K562 (cell line): ENCODE data around the gene EXOC3L2. TPM values are rescaled to one million over a fixed set of nuclear protein-coding genes. Genes with fewer than 3 reads are reported as not detected.

Source experiments
- ATAC-seq: fragments of 200-7000 bp; cut with Tn5 transposase; 3 replicates; pipeline ENCODE4 v1.9.1; 2020; ENCODE audit warnings: moderate library complexity
- BruUV-seq: library from RNA; stranded (reverse); fragments of 400-500 nt; replicated peaks from 2 replicates; lab custom pipeline; 2021; lab: Mats Ljungman, UMichigan
- CTCF ChIA-PET: fragments of 300-600 bp; formaldehyde crosslinking; extraction: SDS; loops from one replicate; lab custom pipeline; 2021; ENCODE audit warnings: low intra/inter-chr PET ratio; lab: Yijun Ruan, JAX
- POLR2A ChIA-PET: fragments of 300-600, 350-650 bp; sonication (Branson Sonifier 250); formaldehyde crosslinking; extraction: SDS; loops from one replicate; lab custom pipeline; 2021; ENCODE audit warnings: antibody characterized with exemption, inconsistent platforms; lab: Yijun Ruan, JAX
- DNase-seq, 4 experiments: peaks; one replicate each; pipeline versions ENCODE4 v3.0.0 to v3.0.0-alpha.2; 2011 to 2018; ENCODE audit warnings: low spot score in 3 of 4, mixed read lengths in 3 of 4; ENCODE audit errors: extremely low read depth in 1 of 4
- FAIRE-seq: peaks from 2 replicates; lab custom pipeline; 2011; peaks lifted over from hg19 to GRCh38; lab: Jason Lieb, UNC
- H2AFZ ChIP-seq: 2 replicates; pipeline ENCODE4 v1.6.0; 2011; ENCODE audit warnings: low read depth, low read length, control low read depth, inconsistent platforms
- H3K27ac ChIP-seq: fragments of 200-600 bp; 3 replicates; pipeline ENCODE4 v1.8.0; 2011; ENCODE audit warnings: low read depth, mild to moderate bottlenecking, control low read depth, inconsistent platforms, low read length, moderate library complexity, mixed read lengths; ENCODE audit errors: extremely low read depth
- H3K27me3 ChIP-seq, 2 experiments: fragments of 300-600 bp in 1 of 2; 2 replicates in 1 of 2; 3 replicates in 1 of 2; pipeline versions ENCODE4 v1.6.0 to v1.8.0; 2011; ENCODE audit warnings: inconsistent platforms in 2 of 2, low read length in 2 of 2, mild to moderate bottlenecking in 1 of 2, mixed read lengths in 1 of 2, moderate library complexity in 1 of 2; ENCODE audit not compliant: control insufficient read depth in 2 of 2, insufficient read depth in 2 of 2
- H3K36me3 ChIP-seq: fragments of 300-600 bp; 3 replicates; pipeline ENCODE4 v1.8.0; 2011; ENCODE audit warnings: mild to moderate bottlenecking, low read length, inconsistent platforms; ENCODE audit not compliant: control insufficient read depth, insufficient read depth
- H3K4me1 ChIP-seq, 2 experiments: fragments of 200-600 bp in 1 of 2; replicated peaks in 1 of 2; 2 replicates in 1 of 2; 3 replicates in 1 of 2; pipeline versions ENCODE4 v1.5.1 to v1.8.0; 2011; ENCODE audit warnings: inconsistent platforms in 2 of 2, low read length in 2 of 2, mild to moderate bottlenecking in 1 of 2, mixed read lengths in 1 of 2, moderate library complexity in 1 of 2; ENCODE audit not compliant: control insufficient read depth in 2 of 2, insufficient read depth in 2 of 2
- H3K4me2 ChIP-seq: 2 replicates; pipeline ENCODE4 v1.6.1; 2011; ENCODE audit warnings: low read length, control low read depth, inconsistent platforms, mixed read lengths; ENCODE audit not compliant: insufficient read depth
- H3K4me3 ChIP-seq: fragments of 200-600 bp; sonication (generic), shearing (Covaris generic); 2 replicates; pipeline ENCODE4 v1.5.1; 2016; ENCODE audit warnings: control low read depth, inconsistent platforms
- H3K79me2 ChIP-seq: fragments of 200-600 bp; 3 replicates; pipeline ENCODE4 v1.8.0; 2011; ENCODE audit warnings: low read length, inconsistent platforms; ENCODE audit not compliant: control insufficient read depth, insufficient read depth
- H3K9ac ChIP-seq, 2 experiments: 2 replicates each; pipeline versions ENCODE4 v1.6.0 to v1.6.1; 2011; ENCODE audit warnings: low read depth in 2 of 2, low read length in 2 of 2, control low read depth in 1 of 2, inconsistent platforms in 1 of 2, mild to moderate bottlenecking in 1 of 2, mixed read lengths in 1 of 2; ENCODE audit not compliant: insufficient read depth in 1 of 2
- H3K9me1 ChIP-seq: one replicate; pipeline ENCODE4 v1.6.0; 2011; ENCODE audit warnings: inconsistent platforms, mild to moderate bottlenecking, low read length, moderate library complexity; ENCODE audit not compliant: control insufficient read depth, insufficient read depth
- H3K9me3 ChIP-seq: replicated peaks from 2 replicates; pipeline ENCODE4 v1.5.1; 2011; ENCODE audit warnings: low read depth, low read length, inconsistent platforms; ENCODE audit not compliant: control insufficient read depth, insufficient read depth
- H4K20me1 ChIP-seq: replicated peaks from 2 replicates; pipeline ENCODE4 v1.6.1; 2011; ENCODE audit warnings: low read length, inconsistent platforms, mixed read lengths; ENCODE audit not compliant: control insufficient read depth, insufficient read depth
- BHLHE40 ChIP-seq: IDR thresholded peaks from 2 replicates; pipeline ENCODE4 v1.6.1; 2011; ENCODE audit warnings: low read length, improper control_type of control experiment
- CBFA2T3 ChIP-seq: fragments of 450-650 bp; IDR thresholded peaks from 2 replicates; pipeline ENCODE4 v1.6.1; 2017
- E2F3 ChIP-seq: fragments of 250-450 bp; sonication (Bioruptor Pico); IDR thresholded peaks from 2 replicates; pipeline ENCODE4 v1.4.0; 2020; ENCODE audit warnings: mild to moderate bottlenecking
- EGR1 ChIP-seq: fragments of 450-650 bp; conservative IDR thresholded peaks from 2 replicates; pipeline ENCODE4 v1.6.1; 2017; ENCODE audit warnings: mild to moderate bottlenecking
- FOXK1 ChIP-seq: sonication (generic); formaldehyde crosslinking; IDR thresholded peaks from 2 replicates; pipeline ENCODE4 v1.8.0; 2022; ENCODE audit warnings: missing genetic modification reagents, mild to moderate bottlenecking, borderline replicate concordance
- HDGF ChIP-seq: fragments of 450-650 bp; IDR thresholded peaks from 2 replicates; pipeline ENCODE4 v1.6.1; 2016
- JUN ChIP-seq, 2 experiments: sonication (generic) in 1 of 2; formaldehyde crosslinking in 1 of 2; IDR thresholded peaks; 2 replicates each; pipeline versions ENCODE4 v1.6.1 to v1.8.0; 2012 to 2022; ENCODE audit warnings: borderline replicate concordance in 2 of 2, mild to moderate bottlenecking in 2 of 2, improper control_type of control experiment in 1 of 2, low read depth in 1 of 2, low read length in 1 of 2, missing genetic modification reagents in 1 of 2
- RBM25 ChIP-seq: fragments of 200-400 bp; formaldehyde crosslinking; IDR thresholded peaks from 2 replicates; pipeline ENCODE4 v1.6.1; 2018; ENCODE audit warnings: low read length, low read depth, moderate library complexity; ENCODE audit not compliant: severe bottlenecking
- STAT5B ChIP-seq: fragments of 250-450 bp; sonication (Bioruptor Pico); IDR thresholded peaks from 2 replicates; pipeline ENCODE4 v1.8.0; 2021; ENCODE audit warnings: mild to moderate bottlenecking, inconsistent platforms
- UBTF ChIP-seq, 2 experiments: IDR thresholded peaks; 2 replicates each; pipeline ENCODE4 v1.6.1; 2012; ENCODE audit warnings: improper control_type of control experiment in 2 of 2, low read depth in 2 of 2, low read length in 2 of 2, borderline replicate concordance in 1 of 2
- WGBS: fragments of 100-300 bp; shearing (Covaris generic); methylation state at CpG from one replicate; pipeline ENCODE4 v1.1.6; 2016; ENCODE audit warnings: low coverage, mixed read lengths; ENCODE audit not compliant: insufficient coverage; ENCODE audit errors: missing lambda C conversion rate; 5-methylcytosine and 5-hydroxymethylcytosine counted together
- in situ Hi-C: fragments of 300-500 bp; cut with MboI; formaldehyde crosslinking; loops from 4 replicates; pipeline ENCODE4 v1.15.0; 2018; ENCODE audit warnings: inconsistent platforms, mixed read lengths
- intact Hi-C: fragments of 100-400 bp; cut with micrococcal nuclease; formaldehyde crosslinking; loops from 2 replicates; pipeline ENCODE4 v1.14.2; 2022
- polyA plus RNA-seq, 8 experiments: library from polyadenylated mRNA; depleted of rRNA in 4 of 8; stranded (reverse) in 5 of 8; unstranded in 3 of 8; fragments of >200 nt; fragmentation: Nextera tagmentation in 2 of 8; fragmentation: Illumina TruSeq in 1 of 8; extraction: Ambion mirVana in 2 of 8; extraction: Trizol in 1 of 8; gene quantifications; 2 replicates each; pipeline versions ENCODE4 v1.2.1 to v1.2.3, GENCODE V29; 2011 to 2014; ENCODE audit warnings: inconsistent platforms in 1 of 8, missing spikeins in 1 of 8
- total RNA-seq, 7 experiments: library from RNA; depleted of rRNA in 6 of 7; stranded (reverse); fragments of >200 nt in 6 of 7; fragmentation: Illumina TruSeq in 2 of 7; extraction: Trizol in 2 of 7; gene quantifications; 2 replicates each; pipeline versions ENCODE4 v1.2.1 to v1.2.3, GENCODE V29; 2011 to 2021; ENCODE audit warnings: low replicate concordance in 1 of 7
- TF ChIP-seq, protein P1 (sequence below): sonication (generic); formaldehyde crosslinking; IDR thresholded peaks from 2 replicates; pipeline ENCODE4 v1.8.1; 2023; ENCODE audit warnings: mild to moderate bottlenecking, missing genetic modification reagents

The EXOC3L2 gene
- total and polyA plus RNA-seq, 9 of the 15 experiments (the other 6 are each of a cell fraction or from before 2014, with no cell fraction given), result 0.31 to 19.0 (median 2.4) TPM

- in situ Hi-C loops, result no loop called here
- Histone ChIP-seq H3K9ac (peak overlapping the region in 1 of 2 experiments; percentile 88; a peak in 2 of 4 replicates), H3K9me1 (no peaks in the 10 kb centered on the region), H3K9me3 (no peaks in the 10 kb centered on the region), H2AFZ (no peak overlapping the region), H3K79me2 (peaks cover 41% of the 10 kb centered on the region), H3K4me1 (peaks cover 11 to 44% of the 10 kb centered on the region in 2 experiments), H3K27me3 (no peaks in the 10 kb centered on the region), H3K36me3 (peaks cover 14% of the 10 kb centered on the region; the same call in 2 of the 3 replicates), H3K4me2 (no peak overlapping the region), H3K27ac (no peak overlapping the region), H3K4me3 (no peak overlapping the region), H4K20me1 (peaks cover 15% of the 10 kb centered on the region)
- FAIRE-seq (no peak), DNase-seq (peak in 2 of 4 experiments; percentile 44 to 49), ATAC-seq (peak; percentile 60)
- CTCF ChIA-PET, result no interaction called here
- 50% methylated on average over 8 of the region's 9 CpGs for WGBS
- intact Hi-C loops, result no loop called here
- 0 out of 2 replicates have a peak, but pooled peaks have one; percentile 13 for TF ChIP-seq HDGF
- no peak for TF ChIP-seq FOXK1
- TF ChIP-seq EGR1, result peak; percentile 59
- no peak for TF ChIP-seq JUN (IDR thresholded peaks at IDR 0.05; ENCODE audit: borderline replicate concordance, low read depth, low read length)
- TF ChIP-seq JUN (CRISPR knock-in tag; IDR thresholded peaks at IDR 0.05; ENCODE audit: borderline replicate concordance), result 0 out of 2 replicates have a peak, but pooled peaks have one; percentile 31
- peak; percentile 21 for TF ChIP-seq RBM25
- TF ChIP-seq BHLHE40, result 0 out of 2 replicates have a peak, but pooled peaks have one; percentile 19
- TF ChIP-seq CBFA2T3, result 0 out of 2 replicates have a peak, but pooled peaks have one; percentile 8
- TF ChIP-seq E2F3 (CRISPR knock-in tag), result no peak
- TF ChIP-seq STAT5B, result no peak
- TF ChIP-seq, protein P1, sequence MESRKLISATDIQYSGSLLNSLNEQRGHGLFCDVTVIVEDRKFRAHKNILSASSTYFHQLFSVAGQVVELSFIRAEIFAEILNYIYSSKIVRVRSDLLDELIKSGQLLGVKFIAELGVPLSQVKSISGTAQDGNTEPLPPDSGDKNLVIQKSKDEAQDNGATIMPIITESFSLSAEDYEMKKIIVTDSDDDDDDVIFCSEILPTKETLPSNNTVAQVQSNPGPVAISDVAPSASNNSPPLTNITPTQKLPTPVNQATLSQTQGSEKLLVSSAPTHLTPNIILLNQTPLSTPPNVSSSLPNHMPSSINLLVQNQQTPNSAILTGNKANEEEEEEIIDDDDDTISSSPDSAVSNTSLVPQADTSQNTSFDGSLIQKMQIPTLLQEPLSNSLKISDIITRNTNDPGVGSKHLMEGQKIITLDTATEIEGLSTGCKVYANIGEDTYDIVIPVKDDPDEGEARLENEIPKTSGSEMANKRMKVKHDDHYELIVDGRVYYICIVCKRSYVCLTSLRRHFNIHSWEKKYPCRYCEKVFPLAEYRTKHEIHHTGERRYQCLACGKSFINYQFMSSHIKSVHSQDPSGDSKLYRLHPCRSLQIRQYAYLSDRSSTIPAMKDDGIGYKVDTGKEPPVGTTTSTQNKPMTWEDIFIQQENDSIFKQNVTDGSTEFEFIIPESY (CRISPR knock-in tag), result peak; percentile 60
- 0 out of 4 replicates have a peak, but pooled peaks of 1 of the 2 experiments have one; percentile 19 for TF ChIP-seq UBTF (IDR thresholded peaks at IDR 0.05; ENCODE audit: borderline replicate concordance in 1 of 2, low read depth in 2 of 2, low read length in 2 of 2)
- BruUV-seq, result TSS peak; percentile 40
- POLR2A ChIA-PET, result interaction anchor here (1.5 kb wide), 1 partner anchor 12 kb away, joined by 5 read pairs; no protein-coding TSS in a partner anchor
These were observed 10.5 kb upstream of the EXOC3L2 start for GRCh38 chr19:45255611-45256157.
